ENCODE results near the gene EXD3. TPM values are rescaled to one million over a fixed set of nuclear protein-coding genes. Genes with fewer than 3 reads are reported as not detected.

EXD3 gene
- total and polyA plus RNA-seq, 2 of the 4 experiments (the other 2 are of a cell fraction) = 1.1 to 7.4 TPM

- Histone ChIP-seq H3K4ac (ENCODE audit: low read depth, low read length) (peak overlapping the region; percentile 44; the same call in 1 of the 2 replicates), H2AK5ac (ENCODE audit: low read depth, low read length) (no peak overlapping the region), H3K4me3 (ENCODE audit: insufficient read depth, low read depth, low read length) (peak overlapping the region; percentile 31), H2AK9ac (replicated peaks; ENCODE audit: low read depth, low read length, poor library complexity) (peak overlapping the region; percentile 84), H3K23ac (ENCODE audit: low read depth, low read length) (no peak overlapping the region), H3K4me1 (ENCODE audit: control insufficient read depth, insufficient read depth, low read length) (peaks cover 20% of the 10 kb centered on the region), H3K79me1 (ENCODE audit: low read depth in 1 of 2, low read length in 2 of 2) (peaks cover 2 to 15% of the 10 kb centered on the region in 2 experiments), H2BK120ac (ENCODE audit: low read depth, low read length) (no peak overlapping the region), H2BK15ac (ENCODE audit: low read depth, low read length) (no peak overlapping the region), H3K14ac (replicated peaks; ENCODE audit: low read depth, low read length) (no peak overlapping the region), H2BK5ac (ENCODE audit: low read depth, low read length, poor library complexity, severe bottlenecking) (no peak overlapping the region), H2AFZ (replicated peaks; ENCODE audit: low read length, poor library complexity) (peak overlapping the region; percentile 69), H4K91ac (ENCODE audit: insufficient read depth, low read depth, low read length) (no peak overlapping the region), H3K4me2 (ENCODE audit: low read depth, low read length) (peak overlapping the region; percentile 68), H2BK20ac (ENCODE audit: low read depth, low read length) (no peak overlapping the region), H3K9me3 (ENCODE audit: control insufficient read depth, insufficient read depth, low read length) (no peaks in the 10 kb centered on the region), H3K9me1 (ENCODE audit: insufficient read depth, low read length) (peaks cover 1% of the 10 kb centered on the region), H3K27ac (ENCODE audit: insufficient read depth, low read length) (no peak overlapping the region), H3K36me3 (ENCODE audit: control insufficient read depth, insufficient read depth, low read length) (no peaks in the 10 kb centered on the region), H3K27me3 (ENCODE audit: control insufficient read depth, insufficient read depth, low read length) (no peaks in the 10 kb centered on the region), H3K9ac (ENCODE audit: low read depth, low read length) (peak overlapping the region; percentile 26; the same call in 1 of the 2 replicates), H3K56ac (ENCODE audit: extremely low read depth, insufficient read depth, low read length) (no peak overlapping the region), H4K8ac (ENCODE audit: low read depth in 2 of 2, low read length in 2 of 2) (no peak overlapping the region), H4K20me1 (ENCODE audit: insufficient read depth, low read length) (no peaks in the 10 kb centered on the region), H4K5ac (ENCODE audit: low read depth, low read length) (no peak overlapping the region), H3K18ac (ENCODE audit: low read depth, low read length) (no peak overlapping the region)
- ATAC-seq (ENCODE audit: low read depth) = peak; percentile 94
- intact Hi-C loops (cut with micrococcal nuclease) (loop anchor here (2.0 kb wide), 1 partner anchor 106 kb away; no protein-coding TSS in a partner anchor), in situ Hi-C loops (cut with MboI; ENCODE audit: low sequenced_read_pairs) (no loop called here), dilution Hi-C loops (cut with HindIII; ENCODE audit: low sequenced_read_pairs, unreplicated experiment) (no loop called here)
- TF ChIP-seq SMC3 (IDR thresholded peaks at IDR 0.05; ENCODE audit: low read depth, low read length) (peak; percentile 66), CTCF (conservative IDR thresholded peaks at IDR 0.05; ENCODE audit: low read depth, low read length) (peak; percentile 84), USF2 (IDR thresholded peaks at IDR 0.05; ENCODE audit: low read depth, low read length) (no peak), MAZ (IDR thresholded peaks at IDR 0.05; ENCODE audit: borderline replicate concordance, low read depth, low read length) (peak; percentile 82; the same call in 1 of the 2 replicates), RAD21 (IDR thresholded peaks at IDR 0.05; ENCODE audit: low read length) (peak; percentile 83), POLR2A (IDR thresholded peaks at IDR 0.05; ENCODE audit: low read depth, low read length) (no peak)
- peak; percentile 44 for DNase-seq
- BruUV-seq (replicated peaks) = no TSS peak
- CTCF ChIA-PET = interaction anchor here (0.7 kb wide), 1 partner anchor 114 kb away, joined by 5 read pairs; no protein-coding TSS in a partner anchor
- POLR2A ChIA-PET (ENCODE audit: unreplicated experiment) = no interaction called here
- WGBS, 2 experiments (ENCODE audit: extremely low coverage in 2 of 2, insufficient read length in 1 of 2) = 5% methylated on average over 27 of the region's 63 CpGs; no CpG with 5 or more reads in 1 of the 2 experiments
These were observed 15.9 kb downstream of the EXD3 start for GRCh38 chr9:137406876-137407589.

Data from IMR-90 (cell line).